IMR-90 (cell line): ENCODE results near the gene OTUD5. TPM values are rescaled to one million over a fixed set of nuclear protein-coding genes. Genes with fewer than 3 reads are reported as not detected.

ENCODE experiments used
- ATAC-seq: fragments of 200-7000 bp; cut with Tn5 transposase; 2 replicates; pipeline ENCODE4 v1.9.1; 2020; ENCODE audit warnings: low read depth, mild to moderate bottlenecking, moderate library complexity
- BruUV-seq: library from RNA; stranded (reverse); fragments of 400-500 nt; replicated peaks from 2 replicates; lab custom pipeline; 2021; lab: Mats Ljungman, UMichigan
- CTCF ChIA-PET: fragments of 300-600 bp; formaldehyde crosslinking; extraction: SDS; loops from one replicate; lab custom pipeline; 2021; ENCODE audit warnings: antibody characterized with exemption; lab: Yijun Ruan, JAX
- POLR2A ChIA-PET: fragments of 300-600 bp; sonication (Branson Sonifier 250); formaldehyde crosslinking; loops from one replicate; lab custom pipeline; 2022; ENCODE audit warnings: antibody characterized with exemption; ENCODE audit not compliant: unreplicated experiment; lab: Charles Lee
- DNase-seq: peaks from one replicate; pipeline ENCODE4 v3.0.0; 2013
- H2AFZ ChIP-seq: replicated peaks from 2 replicates; pipeline ENCODE3; 2013; ENCODE audit warnings: low read length, mild to moderate bottlenecking; ENCODE audit not compliant: poor library complexity
- H2AK5ac ChIP-seq: 2 replicates; pipeline ENCODE4 v1.6.1; 2013; ENCODE audit warnings: low read depth, low read length, inconsistent platforms
- H2AK9ac ChIP-seq: replicated peaks from 2 replicates; pipeline ENCODE3; 2013; ENCODE audit warnings: mild to moderate bottlenecking, low read depth, low read length, moderate library complexity; ENCODE audit not compliant: poor library complexity
- H2BK120ac ChIP-seq: 2 replicates; pipeline ENCODE4 v1.6.1; 2013; ENCODE audit warnings: low read depth, low read length, inconsistent platforms
- H2BK15ac ChIP-seq: 3 replicates; pipeline ENCODE4 v1.6.1; 2013; ENCODE audit warnings: low read depth, low read length, inconsistent platforms
- H2BK20ac ChIP-seq: 2 replicates; pipeline ENCODE4 v1.6.1; 2013; ENCODE audit warnings: low read depth, mild to moderate bottlenecking, inconsistent platforms, low read length, moderate library complexity
- H2BK5ac ChIP-seq: 2 replicates; pipeline ENCODE4 v1.6.1; 2013; ENCODE audit warnings: mild to moderate bottlenecking, low read depth, low read length, inconsistent platforms; ENCODE audit not compliant: poor library complexity, severe bottlenecking
- H3K14ac ChIP-seq: replicated peaks from 2 replicates; pipeline ENCODE4 v1.6.1; 2013; ENCODE audit warnings: low read depth, low read length, inconsistent platforms
- H3K18ac ChIP-seq: 2 replicates; pipeline ENCODE4 v1.6.1; 2013; ENCODE audit warnings: low read depth, low read length, control low read depth
- H3K23ac ChIP-seq: 2 replicates; pipeline ENCODE4 v1.6.1; 2013; ENCODE audit warnings: low read depth, low read length, inconsistent platforms
- H3K27ac ChIP-seq: 2 replicates; pipeline ENCODE4 v1.5.1; 2013; ENCODE audit warnings: mild to moderate bottlenecking, control low read depth, low read length; ENCODE audit not compliant: insufficient read depth
- H3K27me3 ChIP-seq: 2 replicates; pipeline ENCODE4 v1.6.1; 2013; ENCODE audit warnings: low read length; ENCODE audit not compliant: control insufficient read depth, insufficient read depth
- H3K36me3 ChIP-seq: 2 replicates; pipeline ENCODE4 v1.6.1; 2013; ENCODE audit warnings: low read length, mixed read lengths; ENCODE audit not compliant: control insufficient read depth, insufficient read depth
- H3K4ac ChIP-seq: 2 replicates; pipeline ENCODE4 v1.6.1; 2013; ENCODE audit warnings: low read depth, low read length, inconsistent platforms
- H3K4me1 ChIP-seq: 2 replicates; pipeline ENCODE4 v1.6.1; 2013; ENCODE audit warnings: low read length, mixed read lengths; ENCODE audit not compliant: control insufficient read depth, insufficient read depth
- H3K4me2 ChIP-seq: 2 replicates; pipeline ENCODE4 v1.6.1; 2013; ENCODE audit warnings: low read depth, mild to moderate bottlenecking, control low read depth, low read length, moderate library complexity
- H3K4me3 ChIP-seq: 2 replicates; pipeline ENCODE4 v1.5.1; 2013; ENCODE audit warnings: low read depth, mild to moderate bottlenecking, control low read depth, low read length, moderate library complexity; ENCODE audit not compliant: insufficient read depth
- H3K56ac ChIP-seq: 2 replicates; pipeline ENCODE4 v1.6.1; 2013; ENCODE audit warnings: low read length, inconsistent platforms; ENCODE audit not compliant: insufficient read depth; ENCODE audit errors: extremely low read depth
- H3K79me1 ChIP-seq, 2 experiments: 2 replicates each; pipeline ENCODE4 v1.6.1; 2013; ENCODE audit warnings: low read length in 2 of 2, inconsistent platforms in 1 of 2, low read depth in 1 of 2
- H3K9ac ChIP-seq: 2 replicates; pipeline ENCODE4 v1.6.1; 2013; ENCODE audit warnings: low read depth, low read length, control low read depth
- H3K9me1 ChIP-seq: 2 replicates; pipeline ENCODE4 v1.6.1; 2013; ENCODE audit warnings: low read length, inconsistent platforms; ENCODE audit not compliant: insufficient read depth
- H3K9me3 ChIP-seq: 2 replicates; pipeline ENCODE4 v1.6.1; 2013; ENCODE audit warnings: low read length; ENCODE audit not compliant: control insufficient read depth, insufficient read depth
- H4K20me1 ChIP-seq: 2 replicates; pipeline ENCODE4 v1.6.1; 2013; ENCODE audit warnings: low read length, inconsistent platforms; ENCODE audit not compliant: insufficient read depth
- H4K5ac ChIP-seq: 2 replicates; pipeline ENCODE4 v1.6.1; 2013; ENCODE audit warnings: mild to moderate bottlenecking, low read depth, low read length, control low read depth
- H4K8ac ChIP-seq, 2 experiments: 2 replicates each; pipeline ENCODE4 v1.6.1; 2013; ENCODE audit warnings: low read depth in 2 of 2, low read length in 2 of 2, control low read depth in 1 of 2, inconsistent platforms in 1 of 2
- H4K91ac ChIP-seq: 2 replicates; pipeline ENCODE4 v1.6.1; 2013; ENCODE audit warnings: low read depth, low read length, inconsistent platforms; ENCODE audit not compliant: insufficient read depth
- CHD1 ChIP-seq: IDR thresholded peaks from 2 replicates; pipeline ENCODE4 v1.6.1; 2012; ENCODE audit warnings: low read depth, low read length, improper control_type of control experiment
- MAFK ChIP-seq: IDR thresholded peaks from 2 replicates; pipeline ENCODE4 v1.6.1; 2012; ENCODE audit warnings: low read depth, low read length, improper control_type of control experiment
- RAD21 ChIP-seq: IDR thresholded peaks from 2 replicates; pipeline ENCODE4 v1.6.1; 2012; ENCODE audit warnings: low read length, improper control_type of control experiment
- RFX5 ChIP-seq: IDR thresholded peaks from 2 replicates; pipeline ENCODE4 v1.8.0; 2012; ENCODE audit warnings: low read depth, mild to moderate bottlenecking, low read length, moderate library complexity
- USF2 ChIP-seq: fragments of 150-350 bp; IDR thresholded peaks from 2 replicates; pipeline ENCODE4 v1.6.1; 2017; ENCODE audit warnings: mild to moderate bottlenecking, antibody characterized with exemption, low read length, low read depth
- WGBS, 2 experiments: methylation state at CpG; one replicate each; pipeline versions ENCODE4 v1.1.5 to v1.1.7; 2013; ENCODE audit warnings: missing lambda C conversion rate in 2 of 2; ENCODE audit not compliant: insufficient read length in 1 of 2; ENCODE audit errors: extremely low coverage in 2 of 2; 5-methylcytosine and 5-hydroxymethylcytosine counted together
- dilution Hi-C: fragments of 300-500 bp; cut with HindIII; formaldehyde crosslinking; loops from one replicate; pipeline ENCODE4 v1.14.3; 2018; ENCODE audit warnings: low sequenced_read_pairs; ENCODE audit not compliant: unreplicated experiment
- in situ Hi-C: fragments of 300-500 bp; cut with MboI; formaldehyde crosslinking; loops from 3 replicates; pipeline ENCODE4 v1.14.3; 2019; ENCODE audit warnings: low sequenced_read_pairs, inconsistent platforms, mixed read lengths
- intact Hi-C: fragments of 100-400 bp; cut with micrococcal nuclease; formaldehyde crosslinking; loops from 2 replicates; pipeline ENCODE4 v1.10.0; 2022
- polyA plus RNA-seq, 3 experiments: library from polyadenylated mRNA; depleted of rRNA; stranded (reverse); fragments of >200 nt; gene quantifications; 2 replicates each; pipeline ENCODE4 v1.2.3, GENCODE V29; 2012; ENCODE audit warnings: low replicate concordance in 1 of 3
- total RNA-seq: library from RNA; depleted of rRNA; stranded (reverse); fragments of >200 nt; gene quantifications from 2 replicates; pipeline ENCODE4 v1.2.3, GENCODE V29; 2012

Gene OTUD5
- total and polyA plus RNA-seq, 2 of the 4 experiments (the other 2 are of a cell fraction): 30.6 to 50.4 TPM

GRCh38 chrX:48975041-48975440, 17.6 kb upstream of the OTUD5 start:
- no peak overlapping the region for H3K9ac ChIP-seq
- H4K91ac ChIP-seq: no peak overlapping the region
- intact Hi-C loops (no loop called here), dilution Hi-C loops (no loop called here), in situ Hi-C loops (no loop called here)
- H2BK20ac ChIP-seq: no peak overlapping the region
- ATAC-seq (no peak), DNase-seq (no peak)
- H2BK120ac ChIP-seq: no peak overlapping the region
- BruUV-seq: no TSS peak
- no peak overlapping the region for H2AK9ac ChIP-seq
- no peaks in the 10 kb centered on the region for H3K27me3 ChIP-seq
- no peak overlapping the region for H3K27ac ChIP-seq
- H3K9me3 ChIP-seq: no peaks in the 10 kb centered on the region
- H3K79me1 ChIP-seq: no peaks in the 10 kb centered on the region
- no peaks in the 10 kb centered on the region for H3K9me1 ChIP-seq
- POLR2A ChIA-PET: no interaction called here
- no peak overlapping the region for H3K14ac ChIP-seq
- H4K8ac ChIP-seq: no peak overlapping the region
- TF ChIP-seq RAD21 (no peak), RFX5 (no peak), MAFK (no peak), USF2 (no peak), CHD1 (no peak)
- H2AK5ac ChIP-seq: no peak overlapping the region
- no peak overlapping the region for H3K4me3 ChIP-seq
- peaks cover 13% of the 10 kb centered on the region for H3K36me3 ChIP-seq
- H3K4ac ChIP-seq: no peak overlapping the region
- H3K23ac ChIP-seq: no peak overlapping the region
- no peak overlapping the region for H2BK15ac ChIP-seq
- H3K56ac ChIP-seq: no peak overlapping the region
- no CpG with 5 or more reads among the region's 7 CpGs for WGBS, 2 experiments
- H3K18ac ChIP-seq: no peak overlapping the region
- no peak overlapping the region for H3K4me2 ChIP-seq
- no peak overlapping the region for H4K5ac ChIP-seq
- H2BK5ac ChIP-seq: no peak overlapping the region
- no peak overlapping the region for H2AFZ ChIP-seq
- H3K4me1 ChIP-seq: 0 out of 2 replicates have a peak, but pooled peaks cover 2% of the 10 kb centered on the region
- CTCF ChIA-PET: no interaction called here
- H4K20me1 ChIP-seq: no peaks in the 10 kb centered on the region
